ENCODE results near the gene TCIRG1.

TCIRG1 gene

DNA sequence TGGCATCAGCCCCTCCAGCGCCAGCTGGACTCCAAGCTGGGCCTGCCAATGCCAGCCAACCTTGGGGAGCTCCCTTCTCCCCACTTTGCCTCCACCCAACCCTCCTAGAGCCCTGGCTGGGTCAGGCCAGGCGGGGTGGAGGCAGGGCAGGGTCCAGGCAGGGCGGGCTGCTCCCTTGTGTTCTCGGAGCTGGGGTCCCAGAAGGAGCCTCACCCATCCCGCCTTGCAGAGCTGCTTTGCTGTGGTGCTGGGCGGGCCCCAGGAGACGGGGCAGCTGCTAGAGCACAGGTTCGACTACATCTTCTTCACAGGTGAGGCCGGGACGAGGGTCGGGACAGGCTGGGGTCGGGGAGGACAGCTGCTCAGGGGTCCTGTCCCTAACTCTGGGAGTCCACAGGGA lies 19.3 kb upstream of the TCIRG1 start:
- no peak for DNase-seq

- DNase-seq = no peak
Measured at GRCh38 chr11:68020575-68020974, 18.2 kb upstream of the TCIRG1 start.

DNA sequence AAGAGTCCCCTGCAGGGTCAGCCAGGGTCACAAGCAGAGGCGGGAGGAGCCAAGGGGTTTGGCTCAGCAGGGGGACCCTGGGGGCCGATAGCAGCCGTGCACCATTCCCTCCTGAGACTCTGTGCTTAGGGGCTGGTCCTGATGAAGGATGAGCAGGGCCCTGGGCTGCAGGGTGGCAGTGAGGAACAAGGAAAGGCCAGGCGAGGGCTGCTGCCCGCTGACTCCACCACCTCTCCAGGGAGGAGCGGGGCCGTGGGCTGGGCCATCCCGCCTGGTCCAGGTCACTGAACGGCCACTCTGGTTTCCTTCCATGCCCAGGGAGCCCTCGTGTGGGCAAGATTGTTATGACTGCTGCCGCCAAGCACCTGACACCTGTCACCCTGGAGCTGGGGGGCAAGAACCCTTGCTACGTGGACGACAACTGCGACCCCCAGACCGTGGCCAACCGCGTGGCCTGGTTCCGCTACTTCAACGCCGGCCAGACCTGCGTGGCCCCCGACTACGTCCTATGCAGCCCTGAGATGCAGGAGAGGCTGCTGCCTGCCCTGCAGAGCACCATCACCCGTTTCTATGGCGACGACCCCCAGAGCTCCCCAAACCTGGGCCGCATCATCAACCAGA lies 17.5 kb upstream of the TCIRG1 start:
- DNase-seq = no peak

DNA sequence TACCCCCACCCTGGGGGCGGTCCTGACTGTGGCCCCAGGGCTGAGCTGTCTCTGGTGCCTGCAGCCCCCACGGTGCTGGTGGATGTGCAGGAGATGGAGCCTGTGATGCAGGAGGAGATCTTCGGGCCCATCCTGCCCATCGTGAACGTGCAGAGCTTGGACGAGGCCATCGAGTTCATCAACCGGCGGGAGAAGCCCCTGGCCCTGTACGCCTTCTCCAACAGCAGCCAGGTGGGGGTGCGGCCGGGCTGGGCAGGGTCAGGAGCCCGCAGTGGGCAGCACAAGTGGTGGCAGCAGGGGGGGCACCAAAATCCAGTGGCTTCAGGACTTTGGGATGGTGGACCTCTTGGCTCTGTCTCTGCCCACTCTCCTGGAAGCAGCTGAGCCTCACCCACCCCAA lies 16.3 kb upstream of the TCIRG1 start:
- no peak for DNase-seq

- no peak for DNase-seq
Measured at GRCh38 chr11:68024508-68024907, 14.3 kb upstream of the TCIRG1 start.

DNA sequence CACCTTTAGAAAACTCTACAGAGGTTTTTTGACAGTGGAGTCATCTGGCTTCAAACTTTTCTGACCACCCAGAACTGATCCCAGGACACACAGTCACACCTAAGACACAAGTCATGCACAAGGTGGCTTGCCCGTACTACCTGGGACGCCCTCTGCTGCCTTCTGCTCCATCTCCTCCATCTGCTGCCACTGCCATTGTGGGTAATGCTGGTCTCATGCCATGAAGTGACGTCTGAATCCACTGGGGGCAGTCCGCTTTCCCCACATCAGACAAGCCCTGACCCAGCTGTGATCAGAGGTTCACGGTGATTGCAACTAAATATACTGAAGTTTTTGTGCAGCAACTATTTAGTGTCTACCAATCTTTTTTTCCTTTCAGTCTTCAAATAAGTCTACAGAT lies 13.8 kb upstream of the TCIRG1 start:
- DNase-seq = no peak

- no peak for DNase-seq
Measured at GRCh38 chr11:68026391-68027105, 12.3 kb upstream of the TCIRG1 start.

GRCh38 chr11:68027667-68028066 lies 11.2 kb upstream of the TCIRG1 start:
- no peak for DNase-seq

DNA sequence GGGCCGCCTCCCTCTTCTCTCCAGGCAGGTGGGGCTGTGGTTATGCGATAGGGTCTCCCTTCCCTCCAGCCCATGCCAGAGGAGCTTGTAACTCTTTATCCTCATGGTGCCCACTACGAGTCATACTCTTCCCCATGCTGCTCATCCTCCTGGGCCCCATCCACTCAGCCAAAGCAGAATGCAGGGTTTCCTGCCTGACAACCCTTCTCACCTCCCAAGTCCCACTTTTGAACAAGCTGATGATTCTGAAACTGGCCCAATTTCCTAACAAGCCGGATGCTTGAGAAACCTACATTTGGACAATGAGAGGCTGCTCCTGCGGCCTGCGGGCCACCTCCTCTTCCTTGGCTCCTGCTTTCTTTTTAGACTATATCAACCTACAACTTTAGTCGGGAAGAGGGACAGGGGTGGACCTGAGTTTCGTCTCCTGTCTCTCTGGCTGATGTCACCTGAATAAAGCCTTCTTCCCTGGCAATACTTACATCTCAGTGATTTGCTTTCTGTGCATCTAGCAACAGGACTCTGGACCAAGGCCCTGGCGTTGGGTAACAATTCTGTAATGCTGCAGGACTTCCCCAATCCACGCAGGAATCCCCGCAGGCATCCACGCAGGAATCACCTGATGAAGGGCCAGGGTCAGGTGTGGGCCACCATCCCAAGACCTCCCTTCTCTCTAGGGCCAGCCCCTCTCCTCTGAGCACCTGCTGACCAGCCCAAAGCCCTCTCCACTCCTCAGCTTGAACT lies 9.9 kb upstream of the TCIRG1 start:
- no peak for DNase-seq

DNA sequence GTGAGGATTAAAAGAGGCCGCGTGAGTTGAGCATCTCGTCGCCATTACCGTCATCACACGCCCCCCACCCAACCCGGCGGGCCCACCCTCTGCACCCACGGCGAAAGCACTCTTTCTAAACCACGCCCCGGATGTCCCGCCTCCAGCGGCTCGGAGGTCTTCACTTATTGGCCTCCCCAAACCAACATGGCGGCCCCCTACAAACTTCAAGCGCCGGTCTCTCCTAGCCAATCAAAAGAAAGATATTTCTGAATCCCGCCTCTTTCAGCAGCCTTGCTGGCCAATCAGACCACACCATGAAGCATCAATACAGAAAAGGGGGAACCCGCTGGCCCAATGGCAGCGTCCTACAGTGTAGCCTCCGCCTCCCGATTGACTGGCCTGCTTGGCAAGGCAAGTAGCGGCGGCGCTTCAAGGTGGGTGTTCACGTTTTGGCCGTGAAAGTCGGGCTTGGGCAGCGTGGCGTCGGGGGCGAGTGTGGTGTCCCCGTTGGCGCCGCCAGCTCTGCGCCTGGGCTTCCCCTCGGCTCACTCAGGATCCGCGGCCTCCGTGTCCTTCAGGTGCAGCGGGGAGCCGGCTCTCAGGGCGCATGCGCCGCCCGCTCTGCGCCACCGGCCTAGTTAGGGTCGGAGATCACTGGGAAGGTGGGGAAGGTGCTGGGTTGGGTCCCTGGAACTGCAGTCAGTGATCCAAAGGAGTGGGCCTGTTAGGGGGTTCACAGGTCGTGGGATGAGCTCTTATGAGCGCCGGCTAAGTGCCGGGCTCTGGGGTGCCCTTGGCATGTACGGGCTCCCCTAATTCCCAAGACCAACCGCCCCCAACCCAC lies 8.3 kb upstream of the TCIRG1 start, which contains the start of gene NDUFS8:
Gene NDUFS8, plus strand, starts transcription at position 364 of the 826 bp plus-strand sequence. CDS start 1,471 bp downstream, outside the sequence.
- DNase-seq = peak; percentile 99

DNA sequence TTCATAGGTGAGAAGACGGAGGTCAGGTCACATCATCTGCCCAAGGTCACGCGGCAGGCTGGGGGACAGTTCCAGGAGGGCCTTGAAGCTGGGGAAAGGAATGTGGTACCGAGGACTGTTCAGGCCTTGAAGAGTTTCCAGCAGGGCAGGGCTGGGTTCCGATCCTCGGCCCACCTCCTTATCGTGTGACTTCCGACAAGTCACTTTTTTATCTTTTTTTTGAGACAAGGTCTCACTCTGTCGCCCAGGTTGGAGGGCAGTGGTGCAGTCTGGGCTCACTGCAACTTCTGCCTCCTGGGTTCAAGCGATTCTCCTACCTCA lies 7.7 kb upstream of the TCIRG1 start:
- DNase-seq = no peak

GRCh38 chr11:68032003-68032402 lies 6.8 kb upstream of the TCIRG1 start:
- DNase-seq = no peak

DNA sequence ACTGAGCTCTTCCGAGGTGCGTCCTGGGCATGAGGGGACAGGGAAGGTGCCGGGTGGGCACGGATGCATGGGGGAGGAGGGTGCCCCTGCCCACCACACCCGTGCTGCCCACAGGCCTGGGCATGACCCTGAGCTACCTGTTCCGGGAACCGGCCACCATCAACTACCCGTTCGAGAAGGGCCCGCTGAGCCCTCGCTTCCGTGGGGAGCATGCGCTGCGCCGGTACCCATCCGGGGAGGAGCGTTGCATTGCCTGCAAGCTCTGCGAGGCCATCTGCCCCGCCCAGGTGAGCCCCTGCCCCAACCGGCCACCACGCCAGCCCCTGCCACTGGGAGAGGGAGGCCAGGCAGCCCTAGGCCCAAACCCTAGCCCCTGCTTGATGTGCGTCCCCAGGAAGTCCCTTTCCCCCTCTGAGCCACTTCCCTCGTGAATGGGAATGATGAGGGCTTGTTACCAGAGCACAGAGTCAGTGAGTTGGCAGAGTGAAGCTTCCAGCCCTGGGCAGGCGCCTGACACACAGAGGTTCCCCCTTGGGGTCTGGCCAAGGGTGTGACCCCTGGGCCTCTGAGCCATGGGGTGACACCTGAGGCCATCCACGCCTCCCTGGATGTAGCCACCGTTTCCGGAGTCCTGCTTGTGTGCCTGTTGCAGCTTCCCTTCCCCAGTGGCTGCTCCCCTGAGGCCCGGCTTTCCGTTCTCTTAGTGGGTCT lies 5.7 kb upstream of the TCIRG1 start:
- no peak for DNase-seq

DNA sequence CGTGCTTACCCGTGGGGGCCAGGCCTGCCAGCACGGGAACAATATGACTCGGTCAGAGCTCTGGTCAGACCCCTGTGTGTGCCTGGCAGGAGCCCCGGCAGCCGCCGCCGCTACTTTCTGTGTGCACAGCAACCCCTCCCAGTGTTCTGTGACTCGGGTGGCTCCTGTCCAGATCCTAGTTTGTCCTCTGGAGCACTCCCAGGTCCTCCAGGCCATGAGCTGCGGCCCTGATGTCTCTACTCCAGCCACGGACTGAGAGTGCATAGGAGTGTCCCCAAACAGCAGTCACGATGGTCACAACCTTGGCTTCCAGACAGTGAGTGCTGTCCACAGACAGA lies 5.1 kb upstream of the TCIRG1 start:
- no peak for DNase-seq

GRCh38 chr11:68035266-68035876 lies 3.5 kb upstream of the TCIRG1 start:
- DNase-seq = no peak

DNA sequence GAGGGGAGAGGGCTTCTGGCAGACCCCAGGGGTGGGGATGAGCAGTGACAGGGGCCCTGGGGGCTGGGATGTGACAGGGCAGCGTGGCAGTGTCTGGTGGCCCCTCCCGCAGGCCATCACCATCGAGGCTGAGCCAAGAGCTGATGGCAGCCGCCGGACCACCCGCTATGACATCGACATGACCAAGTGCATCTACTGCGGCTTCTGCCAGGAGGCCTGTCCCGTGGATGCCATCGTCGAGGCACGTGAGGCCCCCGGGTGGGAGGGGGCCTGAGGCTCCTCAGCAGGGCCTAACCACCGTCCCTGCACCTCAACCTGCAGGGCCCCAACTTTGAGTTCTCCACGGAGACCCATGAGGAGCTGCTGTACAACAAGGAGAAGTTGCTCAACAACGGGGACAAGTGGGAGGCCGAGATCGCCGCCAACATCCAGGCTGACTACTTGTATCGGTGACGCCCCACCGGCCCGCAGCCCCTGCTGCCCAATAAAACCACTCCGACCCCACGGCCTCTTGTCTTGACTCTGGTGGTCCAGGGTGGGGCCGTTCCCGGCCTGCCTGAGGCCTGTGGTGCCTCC lies 2.6 kb upstream of the TCIRG1 start:
- DNase-seq = peak; percentile 81

- DNase-seq = peak; percentile 96
Measured at GRCh38 chr11:68036717-68037239, 2.0 kb upstream of the TCIRG1 start.

DNA sequence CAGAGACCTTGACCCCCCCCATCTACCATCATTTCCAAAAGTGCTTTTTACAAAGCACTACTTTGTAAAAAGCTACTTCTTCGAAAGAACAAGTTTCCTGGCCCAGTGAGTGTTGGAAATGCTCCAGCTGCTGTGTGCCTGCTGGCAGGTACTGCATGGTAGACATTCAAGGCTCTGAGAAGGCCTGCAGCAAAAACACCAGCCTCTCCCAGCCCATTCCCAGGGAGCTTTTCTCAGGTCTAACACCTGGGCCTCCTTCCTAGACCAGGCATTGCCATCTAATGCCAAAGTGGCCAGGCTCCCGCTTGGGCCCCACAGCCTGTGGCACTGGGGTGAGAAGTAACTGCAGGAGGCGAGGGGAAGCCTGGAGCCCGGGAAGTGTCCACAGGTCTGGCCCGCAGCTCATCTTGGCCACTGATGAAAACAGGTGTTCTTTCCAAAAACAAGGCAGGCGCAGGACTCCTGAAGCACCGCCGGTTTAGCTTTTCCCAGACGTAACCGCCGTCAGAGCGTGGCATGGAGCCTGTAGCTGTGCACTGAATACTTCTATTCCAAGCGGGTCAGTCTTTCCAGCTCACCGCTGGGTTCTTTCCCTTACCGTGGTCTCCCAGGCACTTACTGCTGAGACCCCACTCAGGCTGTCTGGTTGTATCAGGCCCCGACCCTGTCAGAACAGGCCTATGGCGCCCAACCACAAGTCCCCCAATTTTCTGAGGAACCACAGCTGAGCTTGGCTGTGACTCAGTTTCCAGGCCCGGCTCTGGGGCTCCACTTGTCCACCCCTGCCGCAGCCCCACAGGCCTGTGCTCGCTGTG lies 1.2 kb upstream of the TCIRG1 start:
- no peak for DNase-seq

DNA sequence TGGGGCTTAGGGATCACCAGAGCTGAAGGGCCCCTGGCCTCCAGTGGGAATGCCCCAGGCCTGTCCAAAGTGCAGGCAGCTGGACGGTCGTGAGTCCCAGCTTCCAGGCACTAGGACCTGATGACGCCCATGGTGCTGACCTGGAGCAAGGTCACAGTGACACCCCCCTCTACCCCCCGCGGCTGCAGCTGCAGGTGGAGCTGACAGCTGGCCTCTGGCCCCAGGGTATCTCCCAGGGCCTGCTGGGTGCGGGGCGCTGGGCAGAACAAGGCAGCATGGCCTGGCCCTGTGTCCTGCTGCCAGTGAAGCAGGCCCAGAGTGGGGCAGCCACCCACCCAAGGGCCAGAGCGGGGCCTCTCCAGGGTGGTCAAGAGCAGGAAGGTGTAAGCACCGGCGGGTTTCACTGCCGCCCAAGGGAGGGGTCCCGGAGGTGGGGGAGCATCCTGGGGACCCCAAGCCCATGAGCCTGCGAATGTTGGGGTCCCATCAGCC lies 553 bp upstream of the TCIRG1 start:
- no peak for DNase-seq

DNA sequence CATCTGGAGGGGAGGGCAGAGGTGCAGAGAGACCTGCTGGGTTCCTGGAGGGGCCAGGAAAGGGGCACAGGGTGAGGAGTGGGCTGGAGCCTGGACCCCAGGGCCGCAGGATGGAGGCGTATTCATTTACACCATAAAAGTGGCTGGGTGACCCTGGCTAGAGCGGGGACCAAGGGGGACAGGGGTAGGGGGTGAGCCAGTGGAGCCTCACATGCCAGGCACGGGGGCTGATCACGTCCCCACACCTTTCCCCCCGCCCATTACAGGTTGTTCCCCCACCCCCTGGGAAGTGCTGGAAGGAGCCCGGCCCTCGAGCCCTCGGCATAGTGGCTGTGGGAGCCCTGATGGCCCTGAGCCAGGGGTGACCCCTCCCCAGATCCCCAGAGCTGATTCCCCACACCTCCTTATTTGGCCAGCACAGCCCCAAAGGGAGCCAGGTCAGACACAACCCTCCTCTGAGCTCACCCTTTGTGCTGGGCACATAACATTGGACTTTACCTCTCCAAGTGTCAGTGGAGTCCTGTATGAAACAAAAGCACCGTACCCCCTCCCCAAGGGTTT lies 781 bp downstream of the TCIRG1 start:
- DNase-seq = no peak

Measured in inflammatory macrophage treated with lipopolysaccharide for 4 hours (primary cell).